CD4-positive, alpha-beta T cell treated with Interleukin-12 subunit alpha and Interleukin-12 subunit beta, for 1 hour (primary cell): ENCODE results near the gene FAM89A.
"Not testable (repeated sequence)": the region's sequence is repeated elsewhere in the genome, so short reads cannot be mapped to it uniquely, and the experiment has no call there.

Experiments used
- DNase-seq: peaks from one replicate; pipeline ENCODE4 v3.0.0-alpha.2; 2020

The FAM89A gene

DNA sequence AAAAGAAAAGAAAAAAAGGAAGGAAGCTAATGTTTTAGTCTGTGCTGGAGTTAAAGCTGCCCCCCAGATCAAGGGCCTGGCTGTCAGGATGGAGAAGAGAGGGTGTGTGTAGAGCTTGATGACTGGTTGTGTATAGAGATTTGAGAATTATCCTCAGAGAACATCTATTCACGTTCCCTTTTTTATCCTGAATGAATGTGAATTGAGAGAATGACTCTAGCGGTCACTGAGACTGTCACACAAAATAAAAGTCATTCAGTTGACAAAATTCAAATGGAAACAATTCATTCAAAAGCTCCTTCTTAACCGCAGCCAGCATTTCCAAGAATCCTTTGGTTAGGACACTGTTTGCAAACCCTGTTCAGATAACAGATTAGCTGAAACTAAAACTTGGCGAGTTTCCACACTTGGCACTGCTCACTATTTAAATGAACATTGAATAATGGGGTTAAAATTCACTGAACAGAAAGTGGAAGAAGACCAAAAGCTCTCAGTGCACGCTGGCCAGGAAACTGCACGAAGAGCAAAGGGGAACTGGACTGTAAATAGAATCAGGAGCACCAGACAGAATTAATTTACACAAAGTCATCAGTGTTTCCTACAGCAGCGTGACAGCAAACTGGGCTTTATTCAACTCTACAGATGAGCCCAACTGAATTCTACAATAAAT is 13.6 kb upstream of the FAM89A start:
- DNase-seq = no peak

DNA sequence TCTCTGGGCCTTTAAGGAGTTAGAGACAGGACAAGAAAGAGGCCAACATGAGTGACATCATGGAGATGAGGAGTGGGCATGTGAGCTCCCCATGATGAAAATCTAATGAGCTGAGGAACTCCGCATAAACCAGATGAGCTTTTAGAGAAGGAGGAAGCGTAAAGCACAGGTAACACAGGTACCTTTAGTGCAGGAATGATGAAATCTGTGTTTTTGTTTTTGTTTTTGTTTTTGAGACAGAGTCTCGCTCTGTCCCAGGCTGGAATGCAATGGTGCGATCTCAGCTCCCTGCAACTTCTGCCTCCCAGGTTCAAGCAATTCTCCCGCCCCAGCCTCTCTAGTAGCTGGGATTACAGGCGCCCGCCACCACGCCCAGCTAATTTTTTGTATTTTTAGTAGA is 12.7 kb upstream of the FAM89A start:
- DNase-seq = no peak

DNA sequence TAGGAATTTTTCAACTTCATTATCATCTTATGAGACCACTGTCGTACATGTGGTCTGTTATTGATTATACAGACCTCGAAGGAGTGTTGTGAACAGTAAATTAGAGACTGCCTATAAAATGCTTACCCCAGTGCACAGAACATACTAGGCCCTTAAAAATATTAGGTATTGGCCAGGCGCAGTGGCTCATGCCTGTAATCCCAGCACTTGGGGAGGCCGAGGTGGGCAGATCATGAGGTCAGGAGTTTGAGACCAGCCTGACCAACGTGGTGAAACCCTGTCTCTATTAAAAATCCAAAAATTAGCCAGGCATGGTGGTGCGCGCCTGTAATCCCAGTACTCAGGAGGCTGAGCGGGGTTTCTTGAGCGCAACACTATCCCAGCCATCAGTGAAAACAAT is 10.9 kb upstream of the FAM89A start:
- not testable (repeated sequence) for DNase-seq

DNA sequence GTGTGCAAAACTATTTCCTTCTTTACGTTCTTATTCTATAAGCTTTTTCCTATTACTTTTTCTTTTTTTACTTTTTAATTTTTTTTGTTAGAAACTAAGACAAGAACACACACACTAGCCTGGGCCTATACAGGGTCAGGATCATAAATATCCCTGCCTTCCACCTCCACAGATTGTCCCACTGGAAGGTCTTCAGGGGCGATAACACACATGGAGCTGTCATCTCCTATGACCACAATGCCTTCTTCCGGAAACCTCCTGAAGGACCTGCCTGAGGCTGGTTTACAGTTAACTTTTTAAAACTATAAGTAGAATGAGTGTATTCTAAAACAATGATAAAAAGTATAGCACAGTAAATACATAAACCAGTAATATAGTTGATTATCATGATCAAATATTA is 10.3 kb upstream of the FAM89A start:
- no peak for DNase-seq

DNA sequence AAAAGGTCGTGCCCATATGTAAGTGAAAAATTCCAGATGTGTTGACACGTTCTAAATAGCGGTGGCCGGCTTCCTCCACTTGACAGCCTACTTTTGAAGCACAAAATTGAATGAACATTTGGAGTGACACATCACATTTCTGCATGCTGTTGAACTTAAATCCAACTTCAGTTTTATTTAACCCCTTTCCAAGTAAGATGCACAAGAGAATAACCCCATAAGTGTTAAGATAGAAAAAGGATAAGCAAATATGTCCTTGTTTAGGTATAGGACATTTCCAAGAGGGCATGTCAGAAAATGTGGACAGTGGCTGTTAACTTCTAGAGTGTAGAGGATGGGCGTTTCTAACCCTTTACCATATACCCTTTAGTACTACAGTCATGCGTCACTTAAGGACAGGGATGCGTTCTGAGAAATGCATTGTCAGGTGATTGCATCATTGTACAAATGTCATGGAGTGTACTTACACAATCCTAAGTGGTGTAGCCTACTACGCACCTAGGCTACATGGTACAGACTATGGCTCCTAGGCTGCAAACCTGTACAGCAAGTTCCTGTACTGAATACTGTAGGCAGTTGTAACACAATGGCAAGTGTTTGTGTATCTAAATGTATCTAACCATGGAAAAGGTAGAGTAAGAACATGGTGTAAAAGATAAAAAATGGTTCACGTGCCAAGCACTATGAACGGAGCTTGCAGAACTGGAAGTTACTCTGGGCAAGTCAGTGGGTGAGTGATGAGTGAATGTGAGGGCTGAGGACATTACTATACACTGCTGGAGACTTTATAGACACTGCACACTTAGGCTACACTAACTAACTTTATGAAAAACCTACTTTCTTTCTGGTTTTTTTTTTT is 9.3 kb upstream of the FAM89A start:
- DNase-seq = no peak

DNA sequence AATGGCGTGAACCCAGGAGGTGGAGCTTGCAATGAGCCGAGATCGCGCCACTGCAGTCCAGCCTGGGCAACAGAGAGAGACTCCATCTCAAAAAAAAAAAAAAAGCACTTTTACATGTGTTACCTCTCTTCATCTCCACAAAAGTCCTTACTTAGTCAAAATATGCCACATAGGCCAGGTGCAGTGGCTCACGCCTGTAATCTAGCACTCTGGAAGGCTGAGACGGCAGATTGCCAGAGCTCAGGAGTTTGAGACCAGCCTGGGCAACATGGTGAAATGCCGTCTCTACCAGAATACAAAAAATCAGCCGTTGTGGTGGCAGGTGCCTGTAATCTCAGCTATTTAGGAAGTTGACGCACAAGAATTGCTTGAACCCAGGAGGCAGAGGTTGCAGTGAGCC is 8.4 kb upstream of the FAM89A start:
- DNase-seq = not testable (repeated sequence)

DNA sequence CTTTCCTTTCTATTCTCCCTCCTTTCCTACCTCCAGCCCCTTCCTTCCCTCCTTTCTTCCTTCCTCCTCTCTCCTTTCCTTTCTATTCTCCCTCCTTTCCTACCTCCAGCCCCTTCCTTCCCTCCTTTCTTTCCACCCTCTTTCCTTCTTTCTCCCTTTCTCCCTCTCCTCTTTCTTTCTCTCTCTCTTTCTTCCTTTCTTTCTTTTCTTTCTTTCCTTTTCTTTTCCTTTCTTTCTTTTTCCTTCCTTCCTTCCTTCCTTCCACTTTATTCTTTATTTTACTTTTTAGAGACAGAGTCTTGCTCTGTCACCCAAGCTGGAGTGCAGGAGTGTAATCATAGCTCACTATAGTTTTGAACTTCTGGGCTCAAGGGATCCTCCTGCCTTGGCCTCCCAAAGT is 7.5 kb upstream of the FAM89A start:
- not testable (repeated sequence) for DNase-seq

DNA sequence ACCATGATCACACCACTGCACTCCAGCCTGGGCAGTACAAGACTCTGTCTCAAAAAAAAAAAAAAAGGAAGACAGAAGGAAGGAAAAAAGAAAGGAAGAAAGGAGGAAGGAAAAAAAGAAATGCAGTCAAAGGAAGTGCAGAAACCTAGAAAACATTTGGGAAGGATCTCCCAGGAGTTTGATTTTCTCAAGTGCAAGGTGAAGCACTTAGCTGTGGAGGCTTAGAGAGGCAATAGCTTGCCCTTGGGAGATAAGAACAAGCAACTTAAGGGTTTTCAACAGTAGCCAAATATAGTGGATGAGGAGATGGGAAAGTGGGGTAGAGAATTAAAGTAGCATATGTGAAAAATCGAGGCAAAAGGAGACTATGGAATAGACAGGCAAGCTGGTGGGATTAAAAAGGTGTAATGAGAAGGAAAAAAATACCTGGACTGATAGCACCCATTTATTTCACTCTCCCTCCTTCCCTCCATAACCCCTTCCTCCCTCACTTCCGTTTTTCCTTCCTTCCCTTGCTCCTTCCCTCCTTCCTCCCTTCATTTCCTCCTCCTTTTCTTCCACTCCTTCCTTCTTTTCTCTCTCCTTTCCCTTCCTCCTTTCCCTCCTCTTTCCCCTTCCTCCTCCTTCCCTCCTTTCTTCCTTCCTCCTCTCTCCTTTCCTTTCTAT is 6.8 kb upstream of the FAM89A start:
- no peak for DNase-seq

DNA sequence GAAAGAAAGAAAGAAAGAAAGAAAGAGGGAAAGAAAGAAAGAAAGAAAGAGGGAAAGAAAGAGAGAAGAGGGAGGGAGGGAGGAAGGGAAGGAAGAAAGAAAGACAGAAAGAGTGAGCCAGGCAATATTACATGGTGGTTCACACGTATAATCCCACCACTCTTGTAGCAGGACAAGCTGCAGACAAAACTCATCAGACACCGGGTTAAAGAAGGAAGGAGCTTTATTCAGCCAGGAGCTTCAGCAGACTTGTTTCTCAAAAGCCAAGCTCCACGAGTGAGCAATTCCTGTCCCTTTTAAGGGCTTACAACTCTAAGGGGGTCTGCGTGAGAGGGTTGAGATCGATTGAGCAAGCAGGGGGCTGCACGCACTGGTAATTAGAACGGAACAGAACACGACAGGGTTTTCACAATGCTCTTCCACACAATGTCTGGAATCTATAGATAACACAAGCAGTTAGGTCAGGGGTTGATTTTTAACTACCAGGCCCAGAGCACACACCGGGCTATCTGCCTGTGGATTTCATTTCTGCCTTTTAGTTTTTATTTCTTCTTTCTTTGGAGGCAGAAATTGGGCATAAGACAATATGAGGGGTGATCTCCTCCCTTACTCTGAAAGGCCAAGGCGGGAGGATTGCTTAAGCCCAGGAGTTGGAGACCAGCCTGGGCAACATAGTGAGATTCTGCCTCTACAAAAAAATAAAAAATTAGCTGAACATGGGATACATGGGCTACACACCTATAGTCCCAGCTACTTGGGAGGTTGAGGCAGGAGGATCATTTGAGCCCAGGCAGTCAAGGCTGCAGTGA is 6.1 kb upstream of the FAM89A start:
- DNase-seq = not testable (repeated sequence)

DNA sequence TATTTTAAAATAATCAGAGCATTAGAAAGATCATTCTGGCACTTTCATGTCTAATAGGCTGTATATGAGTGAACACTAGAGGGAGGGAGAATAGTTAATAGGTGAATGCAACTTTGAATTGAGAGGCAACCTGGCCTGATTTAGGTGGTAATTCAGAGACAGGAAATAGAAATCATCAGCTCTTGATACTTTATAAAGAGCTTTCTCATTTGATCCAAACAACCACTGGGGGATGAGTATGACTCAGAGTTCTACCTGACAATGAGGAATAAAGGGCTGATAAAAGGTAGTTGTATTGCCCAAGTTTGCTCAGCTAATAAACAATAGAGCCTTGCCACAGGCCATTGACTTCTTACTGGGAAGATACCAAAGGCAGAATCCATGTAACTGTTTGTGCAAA is 5.2 kb upstream of the FAM89A start:
- DNase-seq = no peak

DNA sequence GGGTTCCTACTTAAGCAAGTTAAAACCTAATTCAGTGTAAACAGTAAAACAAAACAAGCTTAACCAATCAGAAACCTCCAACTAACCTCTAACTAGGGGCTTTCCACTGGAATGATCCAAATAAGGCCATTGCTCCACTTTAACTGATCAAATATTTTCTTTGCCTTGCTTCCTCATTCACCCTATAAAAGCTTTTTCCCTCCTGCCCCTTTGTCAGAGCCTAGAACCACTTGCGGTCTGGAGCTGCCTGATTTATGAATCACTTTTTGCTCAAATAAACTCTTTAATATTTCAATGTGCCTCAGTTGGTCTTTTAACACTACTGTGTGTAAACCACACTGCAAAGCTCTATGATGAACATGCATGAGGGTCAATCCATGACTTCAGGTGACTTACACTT is 4.5 kb upstream of the FAM89A start:
- no peak for DNase-seq

DNA sequence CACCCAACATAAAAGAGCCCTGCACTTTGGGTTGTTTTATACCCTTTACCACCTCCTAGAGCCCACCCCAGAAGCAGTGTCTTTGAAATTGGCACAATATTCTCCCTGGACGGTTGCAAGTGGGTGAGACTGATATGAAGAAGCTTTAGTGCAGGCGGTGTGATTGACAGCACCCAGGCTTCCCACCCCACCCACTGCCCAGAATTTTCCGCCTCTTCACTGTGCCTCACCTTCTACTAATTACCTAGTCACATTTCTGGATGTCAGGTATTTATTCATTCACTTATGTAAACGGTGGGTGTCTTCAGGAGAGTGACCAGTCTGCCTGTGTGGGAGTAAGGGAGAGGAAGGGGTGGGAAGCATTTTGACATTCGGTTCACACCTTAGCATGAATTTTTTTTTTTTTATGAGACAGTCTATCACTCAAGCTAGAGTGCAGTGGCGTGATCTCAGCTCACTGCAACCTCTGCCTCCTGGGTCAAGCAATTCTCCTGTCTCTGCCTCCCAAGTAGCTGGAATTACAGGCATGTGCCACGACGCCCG is 1.7 kb upstream of the FAM89A start:
- no peak for DNase-seq

DNA sequence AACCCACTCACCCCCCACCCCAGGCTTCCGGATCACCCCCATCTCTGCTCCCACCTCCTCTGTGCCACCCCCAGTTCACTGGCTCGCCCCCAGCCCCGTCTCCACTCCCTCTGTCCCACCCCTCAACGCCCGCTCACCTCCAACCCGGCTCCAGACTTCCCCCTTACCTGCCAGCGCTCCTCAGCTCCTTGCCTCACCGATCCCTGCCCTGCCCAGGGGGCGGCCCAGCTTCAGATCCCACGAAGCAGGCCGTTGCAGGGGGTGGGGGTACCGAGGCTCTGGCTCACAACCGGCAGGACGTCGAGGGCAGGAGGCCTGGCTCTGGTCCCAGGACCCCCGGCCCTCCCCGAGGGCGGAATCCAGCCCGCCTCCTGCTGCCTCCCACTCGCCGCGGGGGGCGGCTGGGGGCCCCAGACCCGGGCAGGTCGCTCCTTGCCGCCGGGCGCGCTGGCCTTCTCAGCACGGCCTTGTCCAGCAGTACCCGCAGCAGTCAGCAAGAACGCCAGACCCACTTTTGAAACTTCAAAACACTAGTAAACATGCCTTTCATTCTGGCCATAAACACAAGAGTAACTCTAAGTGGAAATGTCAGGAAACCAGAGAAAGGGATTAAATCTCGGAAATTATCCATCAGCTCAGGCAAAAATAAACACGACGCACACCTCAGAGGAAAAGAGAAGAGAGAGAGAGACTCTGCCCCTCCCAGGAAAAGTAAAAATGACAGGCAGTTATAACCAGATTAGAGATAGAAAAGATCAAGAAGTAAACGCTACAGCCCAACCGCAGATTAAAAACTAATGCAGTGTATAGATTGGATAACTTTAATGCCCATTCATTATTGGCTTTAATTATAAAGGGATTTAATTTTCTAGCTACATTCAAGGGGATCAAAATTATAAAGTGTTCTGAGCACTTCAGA is 1.0 kb upstream of the FAM89A start:
- DNase-seq = no peak

DNA sequence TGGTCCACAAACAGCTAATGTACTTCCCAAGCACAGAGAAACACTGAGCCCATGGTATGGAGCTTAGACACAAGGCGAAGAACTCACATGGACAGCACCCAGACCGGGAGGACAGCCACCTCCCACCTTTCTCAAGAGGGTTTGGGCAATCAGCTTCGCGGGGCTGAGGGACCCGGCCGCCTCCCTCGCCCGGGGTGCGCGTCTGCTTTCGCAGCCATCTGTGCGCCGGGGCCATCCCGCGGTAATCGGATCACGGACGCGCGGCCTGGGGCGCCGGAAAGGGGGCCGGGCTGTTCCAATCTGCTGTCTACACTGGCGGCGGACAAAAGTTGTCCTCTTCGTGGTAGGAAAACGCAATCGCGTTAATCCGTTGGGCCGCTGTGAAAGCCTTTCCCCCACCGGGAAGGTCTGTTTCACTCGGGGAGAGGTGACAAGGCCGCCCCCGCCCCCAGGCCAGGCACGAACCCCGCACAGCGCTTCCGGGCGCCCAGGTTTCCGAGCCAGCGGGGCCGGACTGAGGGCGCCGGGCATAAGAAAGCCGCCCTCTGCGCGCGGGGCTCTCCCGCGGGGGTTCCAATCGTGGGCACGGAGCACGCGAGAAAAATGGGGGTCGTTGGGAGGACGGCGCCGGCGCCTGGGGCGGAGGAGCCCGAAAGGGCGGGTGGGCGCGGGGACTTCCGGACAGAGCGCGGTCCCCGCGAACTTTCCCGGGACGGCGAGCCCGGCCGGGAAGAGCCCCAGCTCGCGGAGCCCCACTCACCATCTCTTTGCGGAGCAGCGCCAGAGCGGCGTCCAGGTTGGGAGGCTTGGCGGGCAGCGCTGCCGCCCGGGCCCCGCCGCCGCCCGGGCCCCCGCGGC is 664 bp downstream of the FAM89A start:
- DNase-seq = peak; percentile 25

DNA sequence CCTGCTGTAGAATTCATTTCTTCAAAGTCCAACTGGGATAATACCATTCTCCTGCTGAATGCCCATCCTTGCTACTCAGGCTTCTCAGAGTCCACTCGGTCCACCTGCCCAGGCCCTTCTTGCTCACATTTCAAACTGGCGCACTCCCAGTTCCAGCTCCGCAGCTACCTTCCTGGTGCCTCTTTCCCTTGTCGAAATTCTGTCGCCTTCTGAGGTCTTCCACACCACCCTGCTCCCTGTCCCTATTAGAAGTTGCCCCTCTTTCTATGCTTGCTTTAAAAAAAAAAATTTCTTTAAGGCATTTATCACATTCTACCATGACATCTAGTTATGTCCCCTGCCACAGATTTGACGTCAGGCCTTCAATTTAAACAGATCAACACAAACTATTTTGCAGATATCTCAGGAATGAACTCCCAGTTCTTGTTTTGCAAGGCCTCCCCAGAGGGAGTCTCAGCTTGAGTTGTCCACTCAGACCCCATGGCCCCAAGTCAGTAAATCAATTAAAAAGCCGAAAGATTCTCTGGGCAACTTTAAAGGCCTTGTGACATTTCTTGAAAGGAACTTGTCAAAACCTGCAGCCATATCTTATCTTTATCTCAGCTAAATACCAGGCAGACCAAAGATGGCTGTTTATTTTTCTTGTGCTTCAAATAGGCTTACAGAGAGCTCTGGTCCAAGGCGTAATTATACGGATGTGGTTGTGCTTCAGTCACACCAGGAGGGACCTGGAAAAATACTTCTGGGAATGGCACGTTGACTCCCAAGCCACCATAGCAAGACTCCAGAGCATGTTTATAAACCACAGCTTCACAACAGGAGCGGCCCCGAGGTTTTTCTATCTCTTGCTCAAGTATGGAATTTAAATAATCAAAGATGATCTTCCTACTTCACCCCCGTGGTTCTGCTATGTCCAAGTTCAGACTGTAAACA is 2.2 kb downstream of the FAM89A start:
- DNase-seq = no peak

DNA sequence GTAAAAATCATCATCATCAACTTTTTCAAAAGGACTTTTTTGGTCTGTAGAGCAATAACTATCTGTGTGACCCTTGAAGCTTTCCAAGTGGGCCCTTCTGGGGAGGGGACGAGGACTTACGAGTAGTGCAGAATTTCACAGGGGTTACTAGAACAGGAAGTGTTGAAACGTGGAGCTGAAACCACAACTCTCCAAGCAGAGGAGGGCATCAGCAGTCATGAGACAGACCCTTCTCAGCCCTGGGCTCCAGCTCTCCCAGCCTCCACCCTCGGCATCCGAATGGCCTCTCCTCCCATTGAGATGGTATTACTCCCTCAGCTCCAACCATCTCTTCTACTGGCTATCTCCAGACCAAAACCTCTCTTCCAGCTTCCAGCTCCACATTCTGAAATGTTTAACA is 3.6 kb downstream of the FAM89A start:
- DNase-seq = no peak

DNA sequence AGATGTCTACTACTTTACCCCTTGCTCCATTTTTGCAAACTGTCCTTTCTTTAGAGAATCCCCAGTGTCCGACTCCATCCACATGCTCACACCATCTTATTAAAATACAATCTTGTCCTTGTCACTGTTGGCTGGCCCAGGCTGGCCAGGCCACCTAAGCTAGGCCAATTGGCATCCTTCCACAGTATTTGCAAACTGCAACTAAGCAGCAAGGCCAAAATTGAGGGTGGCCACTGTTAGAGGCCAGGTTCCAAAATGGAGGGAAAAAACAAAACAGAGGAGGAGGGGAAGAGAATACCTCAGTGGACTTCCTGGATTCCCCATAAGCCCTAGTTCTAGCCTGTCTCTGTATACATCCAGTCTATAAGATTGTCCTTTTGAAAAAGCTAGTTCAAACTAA is 4.3 kb downstream of the FAM89A start:
- DNase-seq = no peak

DNA sequence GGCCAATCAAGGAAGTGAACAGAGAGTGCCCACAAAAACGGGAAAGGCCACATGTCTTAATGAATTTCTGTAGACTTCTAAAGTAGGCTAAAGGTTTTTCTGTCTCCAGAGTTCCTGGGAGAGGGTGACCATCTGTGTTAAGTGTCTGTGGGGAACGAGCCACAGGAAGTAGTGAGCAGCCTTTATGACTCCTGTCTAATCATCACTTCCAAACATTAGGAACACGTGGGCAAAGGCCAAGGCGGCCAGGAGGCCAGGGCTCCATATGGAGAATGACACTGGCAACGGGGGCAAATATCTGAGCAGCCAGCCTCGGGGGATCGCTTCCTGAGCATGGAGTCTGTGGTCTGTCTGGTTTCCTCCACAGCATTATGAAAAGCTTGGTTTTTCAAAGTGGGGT is 7.1 kb downstream of the FAM89A start:
- no peak for DNase-seq

DNA sequence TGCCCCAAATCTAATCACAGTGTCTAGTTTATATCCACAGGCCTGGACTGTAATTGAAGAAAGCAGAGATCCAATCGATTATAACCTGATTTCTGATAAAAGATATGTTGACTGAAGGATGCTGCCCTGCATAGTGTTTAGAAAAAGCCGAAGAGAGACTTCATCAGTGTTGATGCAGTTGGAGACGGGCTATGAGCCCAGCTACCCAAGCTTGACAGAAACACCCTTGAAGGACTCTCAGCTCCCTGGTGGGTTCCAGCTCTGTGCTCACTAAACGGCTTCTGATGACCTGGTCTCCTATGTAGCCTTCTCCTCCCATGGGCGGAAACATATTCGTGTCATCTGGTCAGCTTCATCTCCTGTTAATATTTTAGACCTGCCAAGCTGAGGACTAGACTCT is 10.2 kb downstream of the FAM89A start:
- DNase-seq = no peak

DNA sequence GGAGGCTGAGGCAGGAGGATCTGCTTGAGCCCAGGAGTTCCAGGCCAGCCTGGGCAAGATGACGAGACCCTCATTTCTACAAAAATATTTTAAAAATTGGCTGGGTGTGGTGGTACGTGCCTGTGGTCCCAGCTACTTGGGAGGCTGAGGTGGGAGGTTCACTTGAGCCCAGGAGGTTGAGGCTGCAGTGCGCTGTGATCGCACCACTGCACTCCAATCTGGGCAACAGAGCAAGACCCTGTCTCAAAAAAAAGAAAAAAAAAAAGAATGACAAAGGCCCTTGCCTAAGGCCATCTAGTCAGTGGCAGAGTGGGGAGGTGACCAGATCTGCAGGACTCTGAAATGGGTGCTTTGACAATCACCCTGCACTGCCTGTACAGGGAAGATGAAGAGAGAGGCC is 10.8 kb downstream of the FAM89A start:
- not testable (repeated sequence) for DNase-seq
